ENCODE results near the gene LCN10.
"Not testable (repeated sequence)": the region's sequence is repeated elsewhere in the genome, so short reads cannot be mapped to it uniquely, and the experiment has no call there.

The LCN10 gene

GRCh38 chr9:136742591-136743391, at the start of gene LCN10:
Gene LCN10, minus strand, starts transcription at chr9:136742940. Its CDS starts 37 bp downstream, at chr9:136742903.
- DNase-seq: no peak

- DNase-seq: no peak
Observed at GRCh38 chr9:136791516-136792276, 49.0 kb upstream of the LCN10 start.

DNA sequence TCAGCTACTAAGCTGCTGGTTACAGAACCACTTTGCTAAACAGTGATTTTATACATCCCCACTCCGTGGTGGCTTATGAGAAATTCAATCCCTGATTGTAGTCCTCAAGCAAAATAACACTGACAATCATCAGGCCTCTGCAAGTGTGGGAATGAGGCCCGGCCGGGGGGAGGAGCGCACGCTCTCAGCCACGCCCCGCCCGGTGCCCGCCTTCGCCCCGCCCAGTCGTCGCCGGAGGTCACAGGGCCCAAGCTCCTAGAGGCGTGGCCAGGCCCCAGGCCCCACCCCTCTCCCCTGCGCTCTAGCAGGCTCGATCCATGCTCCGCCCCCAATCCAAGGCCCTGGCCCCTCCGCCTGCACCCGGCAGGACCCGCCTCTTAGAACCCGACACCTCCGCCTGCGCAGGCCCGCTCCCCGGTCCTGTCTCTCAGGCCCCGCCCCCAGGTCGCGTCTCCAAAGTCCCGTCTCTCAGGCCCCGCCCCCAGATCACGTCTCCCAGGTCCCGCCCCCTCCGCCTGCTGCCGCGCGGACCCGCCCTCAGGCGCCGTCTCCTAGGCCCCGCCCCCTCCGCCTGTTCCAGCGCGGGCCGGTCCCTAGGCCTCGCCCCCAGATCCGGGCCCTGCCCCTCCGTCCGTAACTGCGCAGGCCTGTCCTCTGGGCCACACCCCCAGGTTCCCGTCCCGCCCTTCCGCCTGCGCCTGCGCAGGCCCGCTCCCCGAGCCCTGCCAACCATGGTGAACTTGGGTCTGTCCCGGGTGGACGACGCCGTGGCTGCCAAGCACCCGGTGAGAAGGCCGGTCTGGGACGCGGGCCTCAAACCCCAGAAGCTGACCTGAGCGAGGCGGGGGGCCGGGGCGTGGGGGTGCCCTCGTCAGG, 48.1 kb upstream of the LCN10 start, which contains the start of gene TMEM141:
TMEM141 (plus strand) TSS at position 705 of the 876 bp plus-strand sequence; CDS start at position 732, 27 bp downstream.
- peak; percentile 99 for DNase-seq

GRCh38 chr9:136789523-136789937, 46.8 kb upstream of the LCN10 start:
- no peak for DNase-seq

DNA sequence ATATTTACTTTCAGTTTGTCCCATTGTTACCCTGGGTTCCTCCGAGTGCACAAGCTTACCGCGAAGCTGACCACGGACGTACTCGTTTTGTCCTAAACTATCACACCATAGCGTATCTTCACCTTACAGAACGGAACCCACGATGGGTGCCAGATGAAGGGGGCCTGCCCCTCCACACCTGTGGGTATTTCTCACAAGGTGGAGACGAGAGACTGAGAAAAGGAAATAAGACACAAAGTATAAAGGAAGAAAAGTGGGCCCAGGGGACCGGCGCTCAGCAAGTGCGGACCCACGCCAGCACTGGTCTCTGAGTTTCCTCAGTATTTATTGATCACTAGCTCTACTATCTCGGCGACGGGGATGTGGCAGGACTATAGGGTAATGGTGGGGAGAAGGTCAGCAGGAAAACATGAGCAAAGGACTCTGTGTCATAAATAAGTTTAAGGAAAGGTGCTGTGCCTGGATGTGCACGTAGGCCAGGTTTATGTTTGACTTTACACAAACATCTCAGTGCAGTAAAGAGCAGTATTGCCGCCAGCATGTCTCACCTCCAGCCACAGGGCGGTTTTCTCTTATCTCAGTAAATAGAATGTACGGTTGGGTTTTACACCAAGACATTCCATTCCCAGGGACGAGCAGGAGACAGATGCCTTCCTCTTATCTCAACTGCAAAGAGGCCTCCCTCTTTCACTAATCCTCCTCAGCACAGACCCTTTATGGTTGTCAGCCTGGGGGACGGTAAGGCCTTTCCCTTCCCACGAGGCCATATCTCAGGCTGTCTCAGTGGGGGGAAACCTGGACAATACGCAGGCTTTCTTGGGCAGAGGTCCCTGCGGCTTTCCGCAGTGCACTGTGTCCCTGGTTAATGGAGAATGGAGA, 46.1 kb upstream of the LCN10 start:
- not testable (repeated sequence) for DNase-seq

DNA sequence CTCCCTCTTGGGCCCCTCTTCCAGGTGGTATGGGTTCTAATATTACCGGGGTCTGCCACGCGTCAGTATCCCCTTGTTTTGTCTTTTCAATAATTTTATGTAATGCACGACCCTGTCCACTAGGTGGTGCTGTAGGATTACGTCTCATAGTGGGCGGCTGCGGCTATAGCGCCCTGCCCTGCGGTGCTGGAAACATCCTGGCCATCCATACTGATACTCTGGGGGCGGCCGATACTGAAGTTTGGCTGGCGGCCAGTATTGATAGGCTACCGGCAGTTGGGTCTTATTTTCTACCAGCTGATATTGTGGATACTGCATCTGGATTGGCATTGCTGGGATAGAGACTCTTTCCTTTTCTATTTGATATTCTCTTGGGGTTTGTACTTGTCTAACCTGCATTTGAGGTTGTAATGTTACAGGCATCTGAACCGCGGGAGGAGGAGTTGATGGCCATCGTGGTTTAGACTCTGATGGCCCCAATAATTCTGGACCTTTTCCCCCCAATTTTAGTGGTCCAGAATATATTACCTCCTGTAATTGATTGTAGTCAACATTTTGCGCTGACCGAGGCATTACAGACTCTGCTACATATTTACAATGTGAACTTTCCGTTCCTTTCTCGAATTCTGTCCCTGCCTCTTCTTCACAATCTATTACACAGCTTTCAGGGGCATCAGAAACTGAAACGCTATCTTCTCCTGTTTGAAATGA, 45.1 kb upstream of the LCN10 start:
- peak; percentile 59 for DNase-seq

DNA sequence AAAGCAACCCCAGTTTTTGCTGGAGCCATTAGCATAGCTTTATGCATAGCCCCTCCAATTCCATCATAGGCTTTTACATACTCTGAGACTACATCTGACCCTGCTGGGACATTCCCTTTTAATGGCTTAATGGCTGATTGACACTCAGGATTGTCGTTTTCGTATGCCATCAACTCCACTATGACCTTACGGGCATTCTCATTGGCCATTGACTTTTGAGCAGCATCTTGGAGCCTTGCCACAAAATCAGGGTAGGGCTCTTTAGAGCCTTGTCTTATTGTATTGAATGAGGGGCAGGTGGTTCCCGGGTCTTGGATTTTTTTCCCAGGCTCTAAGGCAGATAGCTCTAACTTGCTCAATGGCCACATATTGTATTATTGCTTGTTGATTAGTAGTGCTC, 44.2 kb upstream of the LCN10 start:
- DNase-seq: not testable (repeated sequence)

DNA sequence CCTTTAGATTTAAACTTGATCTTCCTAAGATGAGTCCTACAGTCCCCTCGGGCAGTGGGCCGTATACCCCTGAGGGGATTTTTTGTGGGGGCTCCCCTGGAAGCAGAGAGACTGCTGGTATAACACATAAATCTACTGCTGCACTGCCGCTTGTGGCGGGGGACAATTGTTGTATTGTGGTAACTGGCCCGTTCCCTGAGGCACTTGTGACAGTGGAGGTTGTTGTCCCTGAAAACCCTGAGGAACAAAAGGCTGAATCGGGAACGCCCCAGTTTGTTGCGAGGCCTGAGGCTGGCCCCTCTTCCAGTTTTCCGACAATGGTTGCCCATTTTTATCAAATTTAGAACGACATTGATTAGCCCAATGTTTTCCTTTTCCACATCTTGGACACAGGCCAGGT, 43.7 kb upstream of the LCN10 start:
- DNase-seq: no peak

- DNase-seq: not testable (repeated sequence)
Observed at GRCh38 chr9:136785565-136786355, 43.0 kb upstream of the LCN10 start.

GRCh38 chr9:136784997-136785361, 42.2 kb upstream of the LCN10 start:
- no peak for DNase-seq

DNA sequence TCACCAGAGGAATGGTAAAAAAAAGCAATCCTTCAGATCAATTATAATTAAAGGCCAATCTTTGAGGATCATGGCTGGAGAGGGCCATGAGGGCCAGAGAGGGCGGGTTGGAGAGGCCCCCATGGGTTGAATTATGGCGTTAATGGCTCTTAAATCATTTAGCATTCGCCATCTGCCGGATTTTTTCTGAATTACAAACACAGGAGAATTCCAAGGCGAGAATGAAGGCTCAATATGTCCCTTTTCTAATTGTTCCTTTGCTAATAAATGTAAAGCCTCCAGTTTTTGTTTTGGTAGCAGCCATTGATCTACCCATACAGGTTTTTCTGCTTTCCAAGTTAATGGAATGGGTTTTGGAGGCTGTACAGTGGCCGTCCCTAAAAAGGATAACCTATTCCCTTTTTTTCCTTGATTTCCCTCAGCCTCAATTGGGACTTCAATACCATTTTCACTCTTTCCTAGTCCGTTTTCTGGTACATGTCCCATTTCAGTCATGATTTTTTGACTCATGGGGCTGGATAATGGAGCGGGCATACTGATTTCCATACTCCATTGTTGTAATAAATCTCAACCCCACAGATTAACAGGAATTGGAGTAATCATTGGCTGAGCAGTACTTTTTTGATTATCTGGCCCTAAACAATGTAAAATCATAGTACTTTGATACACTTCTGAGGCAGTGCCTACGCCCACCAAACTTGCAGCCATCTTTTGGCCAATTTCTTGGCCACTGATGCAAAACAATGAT, 41.7 kb upstream of the LCN10 start:
- no peak for DNase-seq

DNA sequence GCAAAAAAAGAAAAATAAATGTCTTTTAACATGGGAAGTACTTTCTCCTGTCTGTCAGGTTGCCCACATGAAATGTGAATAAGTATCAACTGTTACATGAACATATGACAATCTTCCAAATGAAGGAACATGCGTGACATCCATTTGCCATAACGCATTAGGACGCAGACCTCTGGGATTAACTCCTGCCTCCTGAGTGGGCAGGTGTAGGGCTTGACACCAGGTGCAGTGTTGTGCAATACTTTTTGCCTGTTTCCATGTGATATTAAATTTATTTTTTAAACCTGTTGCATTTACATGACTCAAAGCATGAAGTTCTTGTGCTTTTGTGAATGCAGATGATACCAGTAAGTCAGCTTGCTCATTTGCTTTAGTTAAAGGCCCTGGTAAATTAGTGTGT, 39.7 kb upstream of the LCN10 start:
- DNase-seq: no peak

GRCh38 chr9:136779808-136780207, 37.1 kb upstream of the LCN10 start:
- DNase-seq: no peak

- DNase-seq: no peak
Observed at GRCh38 chr9:136777359-136777758, 34.6 kb upstream of the LCN10 start.

- no peak for DNase-seq
Observed at GRCh38 chr9:136776947-136777346, 34.2 kb upstream of the LCN10 start.

- DNase-seq: no peak
Observed at GRCh38 chr9:136775191-136775590, 32.5 kb upstream of the LCN10 start.

- DNase-seq: no peak
Observed at GRCh38 chr9:136774416-136775045, 31.8 kb upstream of the LCN10 start.

DNA sequence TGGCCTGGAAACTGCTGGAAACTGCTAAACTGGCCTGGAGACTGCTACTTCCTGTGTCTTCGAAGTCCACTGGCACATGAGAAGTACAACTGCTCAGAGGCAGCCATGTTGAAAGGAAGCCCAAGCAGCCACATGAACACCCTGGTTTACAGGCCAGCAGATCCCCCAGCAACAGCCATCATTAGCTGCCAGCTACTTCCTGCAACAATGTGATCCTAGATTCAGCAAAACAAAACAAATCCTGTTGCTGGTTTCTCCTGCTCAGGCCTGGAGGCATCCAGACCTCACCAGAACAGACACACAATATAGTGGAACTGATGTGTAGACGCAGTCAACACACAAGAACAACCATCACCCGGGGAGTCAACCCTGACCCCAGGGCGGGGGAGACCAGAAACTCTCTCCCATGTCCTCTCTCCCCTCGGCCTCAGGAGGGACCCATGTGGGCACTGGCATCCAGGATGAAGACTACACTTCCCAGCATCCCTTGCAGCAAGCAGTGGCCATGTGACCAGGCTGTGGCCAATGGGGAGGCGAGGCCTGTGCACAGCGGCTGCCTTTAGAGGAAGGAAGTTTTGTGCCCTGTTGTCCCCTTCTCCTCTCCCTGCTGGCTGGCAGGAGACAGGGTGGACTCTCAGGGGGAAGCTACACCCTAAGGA, 30.8 kb upstream of the LCN10 start:
- DNase-seq: peak; percentile 56
